GM12874 (cell line): Measurements from ENCODE around the gene GALNT11.

Experiments used
- CTCF ChIP-seq: IDR thresholded peaks from 2 replicates; pipeline ENCODE4 v1.5.1; 2011; ENCODE audit warnings: low read depth, mild to moderate bottlenecking, control low read depth, low read length, moderate library complexity; ENCODE audit not compliant: insufficient read depth

Gene GALNT11

GRCh38 chr7:152115021-152115718 lies 89.7 kb downstream of the GALNT11 start:
- no peak for TF ChIP-seq CTCF

- no peak for TF ChIP-seq CTCF
These were observed 91.9 kb downstream of the GALNT11 start for GRCh38 chr7:152117356-152117755.

GRCh38 chr7:152120210-152120609 lies 94.7 kb downstream of the GALNT11 start:
- no peak for TF ChIP-seq CTCF

GRCh38 chr7:152120776-152121175 lies 95.3 kb downstream of the GALNT11 start:
- TF ChIP-seq CTCF, result no peak

- TF ChIP-seq CTCF, result no peak
These were observed 96.0 kb downstream of the GALNT11 start for GRCh38 chr7:152121432-152121831.

GRCh38 chr7:152122540-152122939 lies 97.1 kb downstream of the GALNT11 start:
- TF ChIP-seq CTCF, result no peak

GRCh38 chr7:152126741-152127140 lies 101.3 kb downstream of the GALNT11 start:
- TF ChIP-seq CTCF, result no peak
